OCI-LY3 (cell line): ENCODE measurements around the gene TENT4B.

Experiments
- H2AFZ ChIP-seq: fragments of 200-600, 300-600 bp; shearing (Covaris generic); 2 replicates; pipeline ENCODE4 v1.6.0; 2014; ENCODE audit warnings: antibody characterized with exemption, low read depth, low read length
- H3K27ac ChIP-seq: fragments of 200-600, 300-600 bp; sonication (generic); 2 replicates; pipeline ENCODE4 v1.5.1; 2014; ENCODE audit warnings: mild to moderate bottlenecking, low read length, moderate library complexity, mixed read lengths
- H3K27me3 ChIP-seq: fragments of 200-600, 300-600 bp; sonication (generic); 2 replicates; pipeline ENCODE4 v1.6.1; 2014; ENCODE audit warnings: low read depth, low read length, mixed read lengths
- H3K36me3 ChIP-seq: fragments of 200-600, 300-600 bp; sonication (generic); replicated peaks from 2 replicates; pipeline ENCODE3; 2014; ENCODE audit warnings: low read depth, low read length, mixed read lengths
- H3K4me1 ChIP-seq: fragments of 300-600, 200-600 bp; sonication (generic); 2 replicates; pipeline ENCODE4 v1.6.1; 2014; ENCODE audit warnings: low read length, mixed read lengths
- H3K4me2 ChIP-seq: fragments of 200-600, 300-600 bp; sonication (generic); 2 replicates; pipeline ENCODE4 v1.6.1; 2014; ENCODE audit warnings: low read length, mixed read lengths
- H3K4me3 ChIP-seq: fragments of 300-600, 200-600 bp; sonication (generic); 2 replicates; pipeline ENCODE4 v1.5.1; 2014; ENCODE audit warnings: antibody characterized with exemption, mild to moderate bottlenecking, low read length, moderate library complexity
- H3K79me2 ChIP-seq: fragments of 300-600, 200-600 bp; shearing (Covaris generic); 2 replicates; pipeline ENCODE4 v1.6.1; 2014; ENCODE audit warnings: mild to moderate bottlenecking, low read length, mixed read lengths
- H3K9ac ChIP-seq: fragments of 300-600, 200-600 bp; shearing (Covaris generic); 2 replicates; pipeline ENCODE4 v1.6.0; 2014; ENCODE audit warnings: mild to moderate bottlenecking, low read length, moderate library complexity
- H3K9me3 ChIP-seq: fragments of 200-600, 300-600 bp; shearing (Covaris generic); 2 replicates; pipeline ENCODE4 v1.6.1; 2014; ENCODE audit warnings: low read length, mixed read lengths; ENCODE audit not compliant: insufficient read depth
- H4K20me1 ChIP-seq: fragments of 200-600, 300-600 bp; sonication (generic); 2 replicates; pipeline ENCODE4 v1.6.1; 2016; ENCODE audit warnings: low read length, mixed read lengths; ENCODE audit not compliant: insufficient read depth
- CTCF ChIP-seq: fragments of 200-600, 300-600 bp; sonication (generic); IDR thresholded peaks from 2 replicates; pipeline ENCODE4 v1.5.1; 2014; ENCODE audit warnings: antibody characterized with exemption, low read length, low read depth
- EZH2phosphoT487 ChIP-seq: fragments of 200-600 bp; shearing (Covaris generic); IDR thresholded peaks from 2 replicates; pipeline ENCODE4 v1.6.1; 2018; ENCODE audit warnings: antibody characterized with exemption, mixed run types, low read depth

Gene TENT4B

DNA sequence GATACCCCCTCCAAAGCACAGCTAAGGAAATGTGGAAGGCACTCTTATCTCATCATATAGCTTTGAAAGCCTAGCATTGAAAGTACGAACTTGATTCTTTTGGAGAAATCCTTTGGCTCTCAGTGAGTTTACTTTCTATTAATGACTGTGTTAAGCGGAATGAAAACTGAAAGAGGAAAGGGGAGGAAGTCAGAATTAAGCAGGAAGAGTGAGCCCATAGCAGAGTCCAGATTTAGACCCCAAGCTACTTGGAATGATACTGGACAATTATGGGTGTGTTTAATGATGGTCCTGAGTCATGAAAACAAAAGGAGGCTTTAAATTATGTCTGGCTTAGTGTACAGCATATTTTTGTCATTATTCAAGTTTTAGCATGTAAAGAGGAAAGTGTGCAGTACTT is 42.2 kb downstream of the TENT4B start:
- Histone ChIP-seq H3K27me3 (no peaks in the 10 kb centered on the region), H3K4me2 (peak overlapping the region; percentile 39), H3K4me3 (no peak overlapping the region), H3K9me3 (0 out of 2 replicates have a peak, but pooled peaks cover 3% of the 10 kb centered on the region), H3K79me2 (peaks cover 53% of the 10 kb centered on the region), H3K9ac (no peak overlapping the region), H2AFZ (no peak overlapping the region), H4K20me1 (peaks cover 8% of the 10 kb centered on the region; the same call in 1 of the 2 replicates), H3K4me1 (peaks cover 27% of the 10 kb centered on the region), H3K36me3 (peaks cover 6% of the 10 kb centered on the region), H3K27ac (no peak overlapping the region)
- TF ChIP-seq EZH2phosphoT487 (no peak), CTCF (no peak)

- no peaks in the 10 kb centered on the region for H3K27me3 ChIP-seq
- no peak overlapping the region for H3K9ac ChIP-seq
- H3K4me1 ChIP-seq, result peaks cover 27% of the 10 kb centered on the region
- H3K79me2 ChIP-seq, result peaks cover 52% of the 10 kb centered on the region
- no peak overlapping the region for H3K4me3 ChIP-seq
- peaks cover 8% of the 10 kb centered on the region; the same call in 1 of the 2 replicates for H4K20me1 ChIP-seq
- TF ChIP-seq EZH2phosphoT487 (no peak), CTCF (no peak)
- H3K4me2 ChIP-seq, result no peak overlapping the region
- H2AFZ ChIP-seq, result no peak overlapping the region
- peaks cover 6% of the 10 kb centered on the region for H3K36me3 ChIP-seq
- H3K9me3 ChIP-seq, result 0 out of 2 replicates have a peak, but pooled peaks cover 3% of the 10 kb centered on the region
- no peak overlapping the region for H3K27ac ChIP-seq
Measured at GRCh38 chr16:50195756-50196155, 42.6 kb downstream of the TENT4B start.

- H3K27me3 ChIP-seq, result no peaks in the 10 kb centered on the region
- H3K4me2 ChIP-seq, result peak overlapping the region; percentile 45
- TF ChIP-seq CTCF, result no peak
- no peak for TF ChIP-seq EZH2phosphoT487
- H3K4me1 ChIP-seq, result peaks cover 34% of the 10 kb centered on the region
- peak overlapping the region; percentile 48 for H3K4me3 ChIP-seq
- no peak overlapping the region for H2AFZ ChIP-seq
- H3K27ac ChIP-seq, result peak overlapping the region; percentile 17; the same call in 1 of the 2 replicates
- H3K36me3 ChIP-seq, result peaks cover 6% of the 10 kb centered on the region
- 0 out of 2 replicates have a peak, but pooled peaks cover 3% of the 10 kb centered on the region for H3K9me3 ChIP-seq
- peaks cover 8% of the 10 kb centered on the region; the same call in 1 of the 2 replicates for H4K20me1 ChIP-seq
- peaks cover 50% of the 10 kb centered on the region for H3K79me2 ChIP-seq
- H3K9ac ChIP-seq, result no peak overlapping the region
Measured at GRCh38 chr16:50197582-50197981, 44.5 kb downstream of the TENT4B start.

- Histone ChIP-seq H3K4me2 (no peak overlapping the region), H3K9me3 (0 out of 2 replicates have a peak, but pooled peaks cover 3% of the 10 kb centered on the region), H3K27ac (no peak overlapping the region), H3K36me3 (peaks cover 6% of the 10 kb centered on the region), H3K79me2 (peaks cover 45% of the 10 kb centered on the region), H2AFZ (no peak overlapping the region), H3K4me3 (no peak overlapping the region), H3K4me1 (peaks cover 34% of the 10 kb centered on the region), H3K27me3 (no peaks in the 10 kb centered on the region), H4K20me1 (peaks cover 12% of the 10 kb centered on the region; the same call in 1 of the 2 replicates), H3K9ac (no peak overlapping the region)
- no peak for TF ChIP-seq CTCF
- no peak for TF ChIP-seq EZH2phosphoT487
Measured at GRCh38 chr16:50198802-50199403, 45.8 kb downstream of the TENT4B start.
